ENCODE results near the gene SUSD6. TPM values are rescaled to one million over a fixed set of nuclear protein-coding genes. Genes with fewer than 3 reads are reported as not detected.

The SUSD6 gene
- total RNA-seq, 4 donors from 2014 or later: 37.5 to 70.4 (median 44.5) TPM

- WGBS, 2 donors: 63 to 65% methylated on average over 4 of the region's 4 CpGs
- intact Hi-C loops (cut with DNase I): no loop called here
- no peaks in the 10 kb centered on the region for H3K9me3 ChIP-seq
- H3K36me3 ChIP-seq: no peaks in the 10 kb centered on the region
- H3K4me3 ChIP-seq (replicated peaks in 1 of 3): peak overlapping the region in 1 of 3 donors; percentile 69
- no peak for TF ChIP-seq POLR2A (IDR thresholded peaks at IDR 0.05)
- TF ChIP-seq CTCF (IDR thresholded peaks at IDR 0.05): no peak
- H3K27me3 ChIP-seq: no peaks in the 10 kb centered on the region
- no peak for DNase-seq
- peak overlapping the region; percentile 76 to 96 (median 82) for H3K27ac ChIP-seq
- H3K4me1 ChIP-seq: peaks cover 66 to 67% of the 10 kb centered on the region in 2 donors
These were observed 2.1 kb downstream of the SUSD6 start for GRCh38 chr14:69613312-69614073.

- Histone ChIP-seq H3K36me3 (no peaks in the 10 kb centered on the region), H3K9me3 (no peaks in the 10 kb centered on the region), H3K4me3 (replicated peaks in 1 of 3) (no peak overlapping the region), H3K27ac (peak overlapping the region; percentile 76 to 96 (median 82)), H3K27me3 (no peaks in the 10 kb centered on the region), H3K4me1 (peaks cover 76 to 77% of the 10 kb centered on the region in 2 donors)
- TF ChIP-seq POLR2A (IDR thresholded peaks at IDR 0.05): no peak
- no peak for TF ChIP-seq CTCF (IDR thresholded peaks at IDR 0.05)
- DNase-seq: peak; percentile 61 to 63
- intact Hi-C loops (cut with DNase I): no loop called here
- WGBS, 2 donors: 5 to 8% methylated on average over 2 of the region's 2 CpGs
These were observed 3.2 kb downstream of the SUSD6 start for GRCh38 chr14:69614592-69614991.

GRCh38 chr14:69615121-69615495, 3.7 kb downstream of the SUSD6 start:
- H3K9me3 ChIP-seq: no peaks in the 10 kb centered on the region
- H3K36me3 ChIP-seq: no peaks in the 10 kb centered on the region
- no peak for DNase-seq
- intact Hi-C loops (cut with DNase I): loop anchor here (5.0 kb wide), 1 partner anchor 37 kb away; no protein-coding TSS in a partner anchor
- H3K27me3 ChIP-seq: no peaks in the 10 kb centered on the region
- WGBS, 2 donors: 54 to 56% methylated on average over 5 of the region's 5 CpGs
- H3K27ac ChIP-seq: peak overlapping the region; percentile 76 to 96 (median 82)
- TF ChIP-seq CTCF (IDR thresholded peaks at IDR 0.05) (no peak), POLR2A (IDR thresholded peaks at IDR 0.05) (no peak)
- H3K4me3 ChIP-seq (replicated peaks in 1 of 3): no peak overlapping the region
- peaks cover 78 to 80% of the 10 kb centered on the region in 2 donors for H3K4me1 ChIP-seq

GRCh38 chr14:69615496-69616407, 4.4 kb downstream of the SUSD6 start:
- Histone ChIP-seq H3K9me3 (no peaks in the 10 kb centered on the region), H3K27ac (peak overlapping the region; percentile 76 to 96 (median 82)), H3K4me1 (peaks cover 72 to 77% of the 10 kb centered on the region in 2 donors), H3K27me3 (no peaks in the 10 kb centered on the region), H3K36me3 (no peaks in the 10 kb centered on the region), H3K4me3 (replicated peaks in 1 of 3) (no peak overlapping the region)
- peak in 2 of 6 experiments; percentile 29 to 39 for TF ChIP-seq CTCF (IDR thresholded peaks at IDR 0.05)
- peak in 1 of 2 donors; percentile 19 for TF ChIP-seq POLR2A (IDR thresholded peaks at IDR 0.05)
- peak; percentile 77 to 86 for DNase-seq
- intact Hi-C loops (cut with DNase I): loop anchor here (5.0 kb wide), 1 partner anchor 37 kb away; no protein-coding TSS in a partner anchor
- WGBS, 2 donors: 15 to 18% methylated on average over 5 to 9 of the region's 9 CpGs
